Mesendoderm (in vitro differentiated cells): ENCODE results near the gene CA7.

Experiments
- DNase-seq: peaks from one replicate; pipeline ENCODE4 v3.0.0; 2013
- H2AK5ac ChIP-seq: 2 replicates; pipeline ENCODE4 v1.6.1; 2013; ENCODE audit warnings: low read length, inconsistent platforms
- H2BK120ac ChIP-seq: 2 replicates; pipeline ENCODE4 v1.6.1; 2013; ENCODE audit warnings: low read depth, mild to moderate bottlenecking, low read length, moderate library complexity, mixed read lengths
- H2BK15ac ChIP-seq: replicated peaks from 2 replicates; pipeline ENCODE4 v1.6.1; 2013; ENCODE audit warnings: low read depth, mild to moderate bottlenecking, moderate library complexity
- H2BK5ac ChIP-seq: 2 replicates; pipeline ENCODE4 v1.6.1; 2013; ENCODE audit warnings: low read length, inconsistent platforms
- H3K18ac ChIP-seq: 2 replicates; pipeline ENCODE4 v1.6.1; 2013; ENCODE audit warnings: mild to moderate bottlenecking, low read length, mixed read lengths
- H3K23ac ChIP-seq: one replicate; pipeline ENCODE4 v1.6.1; 2013; ENCODE audit warnings: low read length
- H3K27ac ChIP-seq: 2 replicates; pipeline ENCODE4 v1.5.1; 2013; ENCODE audit warnings: low read depth, mild to moderate bottlenecking, inconsistent platforms, low read length, moderate library complexity
- H3K27me3 ChIP-seq: 2 replicates; pipeline ENCODE4 v1.6.1; 2013; ENCODE audit warnings: low read length, control low read depth, mild to moderate bottlenecking, inconsistent platforms; ENCODE audit not compliant: insufficient read depth, poor library complexity
- H3K36me3 ChIP-seq: 2 replicates; pipeline ENCODE4 v1.6.1; 2013; ENCODE audit warnings: low read length, inconsistent platforms; ENCODE audit not compliant: control insufficient read depth, insufficient read depth
- H3K4ac ChIP-seq: one replicate; pipeline ENCODE4 v1.6.1; 2013; ENCODE audit warnings: low read depth, mild to moderate bottlenecking, low read length, moderate library complexity
- H3K4me1 ChIP-seq: 2 replicates; pipeline ENCODE4 v1.6.1; 2013; ENCODE audit warnings: low read depth, low read length, inconsistent platforms; ENCODE audit not compliant: control insufficient read depth
- H3K4me2 ChIP-seq: 2 replicates; pipeline ENCODE4 v1.6.1; 2013; ENCODE audit warnings: low read length
- H3K4me3 ChIP-seq: 2 replicates; pipeline ENCODE4 v1.5.1; 2013; ENCODE audit warnings: mild to moderate bottlenecking, low read length
- H3K56ac ChIP-seq: one replicate; pipeline ENCODE4 v1.6.1; 2013; ENCODE audit warnings: low read length
- H3K79me1 ChIP-seq: 2 replicates; pipeline ENCODE4 v1.6.1; 2013; ENCODE audit warnings: low read length, inconsistent platforms
- H3K79me2 ChIP-seq: 2 replicates; pipeline ENCODE4 v1.6.1; 2013; ENCODE audit warnings: mild to moderate bottlenecking, low read length; ENCODE audit not compliant: control insufficient read depth, insufficient read depth
- H3K9ac ChIP-seq: 2 replicates; pipeline ENCODE4 v1.6.1; 2013; ENCODE audit warnings: low read length, inconsistent platforms
- H4K5ac ChIP-seq: one replicate; pipeline ENCODE4 v1.6.1; 2013; ENCODE audit warnings: low read length
- H4K8ac ChIP-seq: one replicate; pipeline ENCODE4 v1.6.1; 2013; ENCODE audit warnings: low read depth, mild to moderate bottlenecking, control low read depth, low read length, moderate library complexity
- WGBS: extraction: QIAGEN DNeasy Blood & Tissue Kit; methylation state at CpG from one replicate; pipeline ENCODE4 v1.1.7; 2013; ENCODE audit warnings: low lambda C conversion rate, missing lambda C conversion rate; ENCODE audit not compliant: insufficient coverage; ENCODE audit errors: extremely low coverage; 5-methylcytosine and 5-hydroxymethylcytosine counted together

The CA7 gene

DNA sequence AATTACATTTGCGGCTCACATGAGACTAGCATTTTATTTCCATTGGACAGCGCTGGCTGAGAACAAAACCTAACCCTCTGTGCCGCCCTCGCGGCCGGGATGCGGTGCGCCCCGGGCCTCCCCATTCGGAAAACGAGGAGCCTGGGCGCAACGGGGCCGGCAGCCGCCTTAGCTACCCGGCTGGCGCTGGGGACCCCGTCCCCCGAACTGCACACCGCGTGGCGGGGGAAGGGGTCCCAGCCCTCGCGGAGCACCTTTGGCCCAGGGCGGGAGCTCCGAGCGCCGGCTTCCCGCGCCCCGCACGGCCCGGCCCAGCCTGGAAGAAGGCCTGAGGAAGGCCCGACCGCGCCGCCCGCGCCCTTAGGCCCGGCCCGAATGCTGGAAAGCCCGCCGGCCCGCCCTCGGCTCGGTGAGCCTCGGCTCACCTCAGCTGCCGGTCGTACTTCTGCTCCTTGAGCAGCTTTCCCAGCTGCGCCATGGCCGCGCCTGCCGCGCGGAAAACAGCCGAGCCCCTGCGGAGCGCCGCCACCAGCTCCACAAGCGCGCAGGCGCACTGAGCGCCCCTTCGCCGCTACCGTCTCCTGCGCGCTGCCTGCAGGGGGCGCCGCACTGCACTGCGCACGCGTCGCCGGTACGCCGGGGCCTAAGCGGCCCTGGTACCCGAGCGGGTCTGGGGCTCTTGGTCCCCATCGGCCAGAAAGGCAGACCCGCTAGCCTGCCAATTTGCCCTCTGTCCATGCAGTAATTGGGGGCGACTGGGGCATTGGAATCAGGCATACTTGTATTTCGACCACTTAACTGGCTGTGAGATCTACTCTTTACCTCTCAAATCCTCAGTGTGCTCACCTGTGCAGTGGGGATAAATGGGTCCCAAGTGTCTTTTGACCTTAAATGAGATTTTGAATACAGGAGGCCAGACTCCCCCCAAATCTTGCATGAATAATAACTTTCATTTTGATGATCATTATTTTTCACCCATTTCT is 13.5 kb upstream of the CA7 start, which contains the start of gene NAE1:
Gene NAE1 (minus strand): TSS at position 555 of the 983 bp plus-strand sequence. CDS start 77 bp downstream, at position 478.
- Histone ChIP-seq H3K18ac (peak within 1 kb of the TSS; percentile 65), H3K4me3 (peak within 1 kb of the TSS; percentile 92), H4K8ac (peak within 1 kb of the TSS; percentile 28), H3K23ac (peak within 1 kb of the TSS; percentile 37), H2BK120ac (no peak within 1 kb of the TSS), H3K9ac (peak within 1 kb of the TSS; percentile 96), H3K36me3 (no peaks in the 10 kb centered on the region), H3K27me3 (no peaks in the 10 kb centered on the region), H2BK5ac (peak within 1 kb of the TSS; percentile 51), H3K79me2 (peaks cover 28% of the 10 kb centered on the region), H2BK15ac (no peak within 1 kb of the TSS), H3K79me1 (peaks cover 9% of the 10 kb centered on the region), H3K4me1 (peaks cover 4% of the 10 kb centered on the region), H4K5ac (no peak within 1 kb of the TSS), H3K4ac (peak within 1 kb of the TSS; percentile 66), H3K27ac (peak within 1 kb of the TSS; percentile 39), H3K4me2 (peak within 1 kb of the TSS; percentile 28), H3K56ac (peak within 1 kb of the TSS; percentile 93), H2AK5ac (no peak within 1 kb of the TSS)
- DNase-seq, result peak; percentile 92
- WGBS, result no CpG with 5 or more reads among the region's 84 CpGs

- no peaks in the 10 kb centered on the region for H3K36me3 ChIP-seq
- no peak overlapping the region for H3K56ac ChIP-seq
- no peak overlapping the region for H4K5ac ChIP-seq
- H3K23ac ChIP-seq, result no peak overlapping the region
- H3K4me3 ChIP-seq, result no peak overlapping the region
- H3K79me2 ChIP-seq, result peaks cover 25% of the 10 kb centered on the region
- no peaks in the 10 kb centered on the region for H3K27me3 ChIP-seq
- no peak overlapping the region for H3K4me2 ChIP-seq
- H2BK15ac ChIP-seq, result no peak overlapping the region
- no peak overlapping the region for H2BK5ac ChIP-seq
- peaks cover 9% of the 10 kb centered on the region for H3K79me1 ChIP-seq
- no peak overlapping the region for H2BK120ac ChIP-seq
- no peak overlapping the region for H2AK5ac ChIP-seq
- DNase-seq, result no peak
- peaks cover 4% of the 10 kb centered on the region for H3K4me1 ChIP-seq
- no peak overlapping the region for H3K4ac ChIP-seq
- no peak overlapping the region for H4K8ac ChIP-seq
- H3K9ac ChIP-seq, result no peak overlapping the region
- no peak overlapping the region for H3K18ac ChIP-seq
- no CpG with 5 or more reads among the region's 3 CpGs for WGBS
- H3K27ac ChIP-seq, result no peak overlapping the region
Observed at GRCh38 chr16:66832190-66832589, 12.0 kb upstream of the CA7 start.

GRCh38 chr16:66832661-66833305 is 11.4 kb upstream of the CA7 start:
- no peak overlapping the region for H2AK5ac ChIP-seq
- H4K8ac ChIP-seq, result no peak overlapping the region
- H3K23ac ChIP-seq, result no peak overlapping the region
- no peak overlapping the region for H4K5ac ChIP-seq
- H3K56ac ChIP-seq, result no peak overlapping the region
- H3K79me1 ChIP-seq, result peaks cover 7% of the 10 kb centered on the region
- H2BK5ac ChIP-seq, result no peak overlapping the region
- peaks cover 4% of the 10 kb centered on the region for H3K4me1 ChIP-seq
- H3K9ac ChIP-seq, result no peak overlapping the region
- no peak overlapping the region for H3K4me3 ChIP-seq
- no CpG with 5 or more reads among the region's 7 CpGs for WGBS
- no peak overlapping the region for H3K4ac ChIP-seq
- H3K27ac ChIP-seq, result no peak overlapping the region
- DNase-seq, result no peak
- H2BK15ac ChIP-seq, result no peak overlapping the region
- H3K27me3 ChIP-seq, result no peaks in the 10 kb centered on the region
- no peaks in the 10 kb centered on the region for H3K36me3 ChIP-seq
- no peak overlapping the region for H2BK120ac ChIP-seq
- H3K79me2 ChIP-seq, result peaks cover 22% of the 10 kb centered on the region
- no peak overlapping the region for H3K4me2 ChIP-seq
- H3K18ac ChIP-seq, result no peak overlapping the region

GRCh38 chr16:66834746-66835145 is 9.5 kb upstream of the CA7 start:
- Histone ChIP-seq H3K9ac (no peak overlapping the region), H3K27me3 (no peaks in the 10 kb centered on the region), H2BK15ac (no peak overlapping the region), H2BK5ac (no peak overlapping the region), H3K4me3 (no peak overlapping the region), H3K23ac (no peak overlapping the region), H2BK120ac (no peak overlapping the region), H3K36me3 (no peaks in the 10 kb centered on the region), H3K4ac (no peak overlapping the region), H3K4me2 (no peak overlapping the region), H2AK5ac (no peak overlapping the region), H3K79me2 (peaks cover 5% of the 10 kb centered on the region), H3K79me1 (no peaks in the 10 kb centered on the region), H3K4me1 (no peaks in the 10 kb centered on the region), H3K56ac (no peak overlapping the region), H3K27ac (no peak overlapping the region), H4K5ac (no peak overlapping the region), H3K18ac (no peak overlapping the region), H4K8ac (no peak overlapping the region)
- no CpG with 5 or more reads among the region's 5 CpGs for whole genome bisulfite sequencing
- no peak for DNase-seq

DNA sequence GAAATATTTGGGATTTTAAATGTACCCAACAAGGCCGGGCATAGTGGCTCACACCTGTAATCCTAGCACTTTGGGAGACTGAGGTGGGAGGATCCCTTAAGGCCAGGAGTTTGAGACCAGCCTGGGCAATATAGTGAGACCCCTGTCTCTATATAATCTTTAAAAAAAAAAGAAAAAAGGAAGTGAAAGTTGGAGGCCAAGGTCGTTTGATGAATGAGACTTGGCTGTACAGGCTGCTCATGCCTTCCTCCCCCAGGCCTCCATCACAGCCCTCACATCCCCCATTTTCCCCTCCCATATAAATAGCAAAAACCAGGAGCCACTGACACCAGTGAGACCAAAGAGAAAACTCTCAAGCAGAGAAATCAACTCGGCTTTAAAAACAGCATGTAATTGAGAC is 3.3 kb upstream of the CA7 start:
- no peak overlapping the region for H3K9ac ChIP-seq
- H3K27me3 ChIP-seq, result peaks cover 19% of the 10 kb centered on the region
- H3K4ac ChIP-seq, result no peak overlapping the region
- no peak overlapping the region for H2BK5ac ChIP-seq
- H3K4me3 ChIP-seq, result no peak overlapping the region
- no peak overlapping the region for H2BK15ac ChIP-seq
- no peaks in the 10 kb centered on the region for H3K36me3 ChIP-seq
- no peaks in the 10 kb centered on the region for H3K79me1 ChIP-seq
- no peak overlapping the region for H3K23ac ChIP-seq
- H4K8ac ChIP-seq, result no peak overlapping the region
- H2BK120ac ChIP-seq, result no peak overlapping the region
- H3K27ac ChIP-seq, result no peak overlapping the region
- no peaks in the 10 kb centered on the region for H3K79me2 ChIP-seq
- H4K5ac ChIP-seq, result no peak overlapping the region
- H2AK5ac ChIP-seq, result no peak overlapping the region
- no peaks in the 10 kb centered on the region for H3K4me1 ChIP-seq
- H3K4me2 ChIP-seq, result no peak overlapping the region
- no CpG with 5 or more reads among the region's 3 CpGs for WGBS
- no peak overlapping the region for H3K18ac ChIP-seq
- no peak for DNase-seq
- H3K56ac ChIP-seq, result no peak overlapping the region
